ENCODE data around the gene KRR1. TPM values are rescaled to one million over a fixed set of nuclear protein-coding genes. Genes with fewer than 3 reads are reported as not detected.

Gene KRR1
- total and polyA plus RNA-seq, 12 donors = 18.0 to 87.5 (median 47.7) TPM

DNA sequence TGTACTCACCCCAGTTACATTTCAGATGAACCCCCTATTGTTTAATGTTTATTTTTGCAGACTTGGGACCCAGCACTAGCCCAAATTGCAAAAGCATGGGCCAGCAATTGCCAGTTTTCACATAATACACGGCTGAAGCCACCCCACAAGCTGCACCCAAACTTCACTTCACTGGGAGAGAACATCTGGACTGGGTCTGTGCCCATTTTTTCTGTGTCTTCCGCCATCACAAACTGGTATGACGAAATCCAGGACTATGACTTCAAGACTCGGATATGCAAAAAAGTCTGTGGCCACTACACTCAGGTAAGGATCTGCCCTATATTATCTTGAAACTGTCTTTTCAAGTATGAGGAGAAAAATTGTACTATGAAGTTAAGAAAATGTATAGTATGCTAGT, 29.6 kb downstream of the KRR1 start:
- TF ChIP-seq POLR2A (IDR thresholded peaks at IDR 0.05) = no peak
- TF ChIP-seq, protein P1, sequence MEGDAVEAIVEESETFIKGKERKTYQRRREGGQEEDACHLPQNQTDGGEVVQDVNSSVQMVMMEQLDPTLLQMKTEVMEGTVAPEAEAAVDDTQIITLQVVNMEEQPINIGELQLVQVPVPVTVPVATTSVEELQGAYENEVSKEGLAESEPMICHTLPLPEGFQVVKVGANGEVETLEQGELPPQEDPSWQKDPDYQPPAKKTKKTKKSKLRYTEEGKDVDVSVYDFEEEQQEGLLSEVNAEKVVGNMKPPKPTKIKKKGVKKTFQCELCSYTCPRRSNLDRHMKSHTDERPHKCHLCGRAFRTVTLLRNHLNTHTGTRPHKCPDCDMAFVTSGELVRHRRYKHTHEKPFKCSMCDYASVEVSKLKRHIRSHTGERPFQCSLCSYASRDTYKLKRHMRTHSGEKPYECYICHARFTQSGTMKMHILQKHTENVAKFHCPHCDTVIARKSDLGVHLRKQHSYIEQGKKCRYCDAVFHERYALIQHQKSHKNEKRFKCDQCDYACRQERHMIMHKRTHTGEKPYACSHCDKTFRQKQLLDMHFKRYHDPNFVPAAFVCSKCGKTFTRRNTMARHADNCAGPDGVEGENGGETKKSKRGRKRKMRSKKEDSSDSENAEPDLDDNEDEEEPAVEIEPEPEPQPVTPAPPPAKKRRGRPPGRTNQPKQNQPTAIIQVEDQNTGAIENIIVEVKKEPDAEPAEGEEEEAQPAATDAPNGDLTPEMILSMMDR (IDR thresholded peaks at IDR 0.05) = no peak
- 67 to 74% (median 72%) methylated on average over 4 of the region's 4 CpGs for WGBS, 4 donors
- no peak for DNase-seq
- H3K9me3 ChIP-seq (replicated peaks in 1 of 3) = no peaks in the 10 kb centered on the region
- H3K4me3 ChIP-seq = peak overlapping the region in 1 of 4 donors; percentile 84
- intact Hi-C loops (cut with DNase I) = no loop called here
- no peaks in the 10 kb centered on the region for H3K36me3 ChIP-seq (replicated peaks in 1 of 2)
- peak overlapping the region in 2 of 5 donors; percentile 21 to 68 for H3K27ac ChIP-seq
- peaks cover 0 to 32% of the 10 kb centered on the region in 2 donors for H3K4me1 ChIP-seq (replicated peaks in 1 of 2)
- H3K27me3 ChIP-seq = no peaks in the 10 kb centered on the region

DNA sequence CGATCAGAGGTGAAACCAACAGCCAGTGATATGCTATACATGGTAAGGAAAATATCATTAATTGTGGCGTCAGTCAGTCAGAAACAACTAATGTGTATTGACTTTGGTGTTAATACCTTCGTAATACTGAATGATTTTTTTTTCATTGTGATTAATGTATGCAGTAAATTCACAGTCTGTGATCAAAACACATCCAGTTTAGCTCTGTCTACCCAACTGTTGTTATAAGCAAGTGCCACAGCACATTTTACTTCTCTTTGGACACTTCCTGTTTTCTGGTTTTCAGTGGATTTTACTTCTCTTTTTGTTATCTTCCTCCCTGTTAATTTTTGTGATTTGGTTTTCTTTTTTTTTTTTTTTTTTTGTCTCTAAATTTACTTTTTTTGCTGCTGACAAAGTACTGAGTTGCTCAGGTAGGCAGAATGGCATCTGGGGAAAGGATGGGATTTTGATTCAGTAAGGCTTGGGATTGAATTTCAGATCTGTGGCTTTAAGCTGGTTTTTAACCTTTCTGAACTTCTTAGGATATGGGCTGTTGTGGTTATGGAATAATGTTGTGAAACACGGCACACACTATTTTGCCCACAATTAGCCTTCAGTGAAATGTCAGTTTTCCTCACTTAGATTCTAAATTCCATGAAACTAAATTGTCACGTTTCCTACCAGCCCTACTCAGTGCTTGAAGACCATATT, 30.2 kb downstream of the KRR1 start:
- WGBS, 4 donors = 31 to 48% (median 33%) methylated on average over 5 of the region's 5 CpGs
- Histone ChIP-seq H3K36me3 (replicated peaks in 1 of 2) (no peaks in the 10 kb centered on the region), H3K27ac (peak overlapping the region; percentile 4 to 90 (median 68)), H3K4me1 (replicated peaks in 1 of 2) (peaks cover 0 to 26% of the 10 kb centered on the region in 2 donors), H3K27me3 (no peaks in the 10 kb centered on the region), H3K9me3 (replicated peaks in 1 of 3) (no peaks in the 10 kb centered on the region), H3K4me3 (peak overlapping the region in 3 of 4 donors; percentile 14 to 84 (median 60))
- DNase-seq = no peak
- TF ChIP-seq, protein P1 (IDR thresholded peaks at IDR 0.05) = no peak
- no peak for TF ChIP-seq POLR2A (IDR thresholded peaks at IDR 0.05)
- intact Hi-C loops (cut with DNase I) = no loop called here

DNA sequence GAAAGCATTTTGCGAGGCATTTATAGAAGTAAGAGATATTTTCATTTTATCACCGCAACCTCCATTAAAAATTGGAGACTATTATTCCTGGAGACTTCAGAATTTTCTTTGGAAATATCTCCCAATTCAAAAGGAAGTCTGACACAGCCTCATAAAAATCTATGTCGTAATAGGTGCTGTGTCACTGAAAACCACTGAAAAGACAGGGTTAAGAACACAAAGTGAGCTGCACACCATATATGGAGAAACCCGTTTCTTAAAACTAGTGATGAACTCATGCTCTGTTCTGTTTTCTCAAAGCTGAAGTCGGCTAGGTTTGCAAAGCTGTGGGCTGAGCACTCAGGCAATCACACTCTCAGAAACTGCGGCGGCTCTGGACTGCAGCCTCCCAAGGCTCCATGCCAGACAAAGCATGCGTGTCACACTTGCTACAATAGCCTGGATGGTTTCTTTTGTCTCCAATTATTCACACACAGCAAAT, 30.9 kb downstream of the KRR1 start, which contains the start of gene GLIPR1:
GLIPR1 (plus strand) TSS at position 287 of the 481 bp plus-strand sequence; CDS start at position 413, 126 bp downstream.
- peak; percentile 22 to 79 for TF ChIP-seq POLR2A (IDR thresholded peaks at IDR 0.05)
- TF ChIP-seq, protein P1 (IDR thresholded peaks at IDR 0.05) = peak in 1 of 6 experiments; percentile 6
- 10 to 21% (median 14%) methylated on average over 8 of the region's 8 CpGs for WGBS, 4 donors
- no peaks in the 10 kb centered on the region for H3K36me3 ChIP-seq (replicated peaks in 1 of 2)
- H3K27me3 ChIP-seq = no peaks in the 10 kb centered on the region
- intact Hi-C loops (cut with DNase I) = no loop called here
- DNase-seq = peak; percentile 64 to 89 (median 78)
- H3K4me1 ChIP-seq (replicated peaks in 1 of 2) = peaks cover 0 to 25% of the 10 kb centered on the region in 2 donors
- H3K9me3 ChIP-seq (replicated peaks in 1 of 3) = no peaks in the 10 kb centered on the region
- H3K27ac ChIP-seq = peak within 1 kb of the TSS; percentile 17 to 90 (median 68)
- peak within 1 kb of the TSS in 3 of 4 donors; percentile 14 to 84 (median 60) for H3K4me3 ChIP-seq

DNA sequence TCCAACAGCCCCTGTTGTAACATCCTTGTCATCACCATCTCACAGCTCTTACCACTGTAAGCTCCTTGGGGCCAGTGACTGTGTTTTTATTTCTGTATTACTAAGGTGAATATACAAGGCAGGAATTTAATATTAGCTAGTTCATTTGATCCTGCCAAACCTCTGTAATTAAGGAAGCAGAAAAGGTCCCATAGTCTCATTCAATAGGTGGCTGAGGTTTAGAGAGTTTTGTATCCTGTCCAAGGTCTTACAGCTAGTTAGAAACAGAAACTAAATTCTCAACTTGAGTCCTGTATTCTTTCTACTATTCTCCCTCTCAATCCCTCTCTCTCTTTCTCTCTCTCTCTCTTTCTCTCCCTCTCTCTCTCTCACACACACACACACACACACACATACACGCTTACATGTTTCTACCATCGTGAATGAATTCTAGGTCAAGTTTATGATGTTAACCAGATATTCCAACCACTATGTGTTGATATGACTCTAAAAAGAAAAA, 31.4 kb downstream of the KRR1 start:
- Histone ChIP-seq H3K4me3 (peak overlapping the region in 2 of 4 donors; percentile 14 to 84), H3K27ac (peak overlapping the region; percentile 17 to 90 (median 68)), H3K27me3 (no peaks in the 10 kb centered on the region), H3K36me3 (replicated peaks in 1 of 2) (no peaks in the 10 kb centered on the region), H3K4me1 (replicated peaks in 1 of 2) (peaks cover 0 to 25% of the 10 kb centered on the region in 2 donors), H3K9me3 (replicated peaks in 1 of 3) (peaks cover 0 to 3% (median 0%) of the 10 kb centered on the region in 3 donors)
- no peak for DNase-seq
- WGBS, 4 donors = 4 to 18% (median 9%) methylated on average over 2 of the region's 2 CpGs
- no peak for TF ChIP-seq POLR2A (IDR thresholded peaks at IDR 0.05)
- TF ChIP-seq, protein P1 (IDR thresholded peaks at IDR 0.05) = no peak
- intact Hi-C loops (cut with DNase I) = no loop called here
